GM18508 (cell line): ENCODE measurements around the gene POLR3B.

ENCODE experiments used
- ATAC-seq: cut with Tn5 transposase; IDR thresholded peaks from one replicate; pipeline ENCODE4 v1.9.1; 2021; ENCODE audit warnings: moderate number of reproducible peaks; ENCODE audit not compliant: insufficient read depth, unreplicated experiment

POLR3B gene

DNA sequence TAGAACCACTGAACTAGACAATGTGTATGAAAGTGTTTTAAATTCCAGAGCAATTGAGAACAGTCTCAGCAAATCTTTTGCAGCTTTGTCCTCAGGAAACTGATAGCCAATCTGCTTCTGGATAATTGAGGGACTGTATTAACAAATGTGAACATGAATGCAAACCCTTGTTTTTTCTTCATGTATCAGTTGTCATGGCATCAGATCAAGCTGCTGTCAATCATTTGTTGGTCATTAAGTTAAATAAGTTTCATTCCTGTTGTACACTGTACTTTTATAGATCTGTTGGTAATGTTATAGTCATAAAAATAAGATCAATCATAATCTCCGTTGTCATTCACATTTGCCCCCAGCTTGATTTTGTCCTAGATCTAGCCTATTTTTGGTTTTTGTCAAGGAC, 159.8 kb downstream of the POLR3B start:
- ATAC-seq: no peak

DNA sequence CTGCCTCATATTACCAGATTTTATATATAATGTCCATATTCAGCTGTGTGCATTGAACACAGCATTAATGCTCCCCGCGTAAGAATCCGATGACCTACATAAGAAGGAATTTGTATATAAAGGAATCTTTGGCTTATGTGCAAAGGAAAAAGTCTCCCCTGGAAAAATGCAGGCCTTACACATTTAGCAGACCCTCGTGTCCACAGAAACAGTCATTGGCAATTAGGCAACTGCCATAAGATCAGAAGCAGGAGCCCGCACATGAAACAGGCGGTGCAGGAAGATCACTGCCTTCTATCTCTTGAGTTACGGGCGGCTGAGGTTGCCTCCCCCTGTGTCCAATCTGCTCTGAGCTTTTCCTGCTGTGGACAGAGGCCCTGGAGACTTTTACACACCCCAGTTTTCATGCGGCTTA, 162.1 kb downstream of the POLR3B start:
- no peak for ATAC-seq

DNA sequence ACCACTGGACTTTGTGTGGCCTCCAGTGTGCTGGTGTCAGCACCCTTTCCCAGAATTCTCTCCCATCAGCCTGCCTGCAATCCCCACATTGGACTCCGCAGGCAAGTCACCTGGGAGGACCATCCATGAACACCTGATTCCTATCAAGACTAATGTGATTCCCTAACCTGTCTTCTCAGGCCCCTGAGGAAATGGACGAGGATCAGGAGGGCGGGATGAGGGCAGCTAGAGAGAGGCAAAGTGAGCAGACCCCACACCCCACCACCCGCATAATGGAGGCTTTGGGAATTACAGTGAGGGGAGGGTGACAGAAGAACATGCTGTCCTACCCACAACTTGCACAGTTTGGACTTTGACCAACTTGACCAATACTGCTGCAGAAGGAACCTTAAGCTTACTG, 164.4 kb downstream of the POLR3B start:
- no peak for ATAC-seq

DNA sequence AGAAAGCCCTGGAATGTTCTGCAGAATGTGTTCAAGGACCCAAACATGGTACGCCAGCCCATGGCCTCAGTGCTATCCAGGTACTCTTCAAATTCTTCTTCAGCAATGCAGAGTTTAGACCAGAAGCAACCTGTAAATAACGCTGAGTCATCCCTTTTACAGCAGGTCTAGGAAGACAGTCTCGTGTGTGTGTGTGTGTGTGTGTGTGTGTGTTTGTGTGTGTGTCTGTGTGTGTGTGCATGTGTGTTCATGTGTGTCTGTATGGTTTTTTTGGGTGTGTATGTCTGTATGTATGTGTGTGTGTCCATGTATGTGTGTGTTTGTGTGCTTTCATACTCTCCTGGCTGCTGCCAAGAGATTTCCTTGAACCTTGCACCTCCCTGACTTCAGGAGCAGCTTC, 165.2 kb downstream of the POLR3B start:
- no peak for ATAC-seq

DNA sequence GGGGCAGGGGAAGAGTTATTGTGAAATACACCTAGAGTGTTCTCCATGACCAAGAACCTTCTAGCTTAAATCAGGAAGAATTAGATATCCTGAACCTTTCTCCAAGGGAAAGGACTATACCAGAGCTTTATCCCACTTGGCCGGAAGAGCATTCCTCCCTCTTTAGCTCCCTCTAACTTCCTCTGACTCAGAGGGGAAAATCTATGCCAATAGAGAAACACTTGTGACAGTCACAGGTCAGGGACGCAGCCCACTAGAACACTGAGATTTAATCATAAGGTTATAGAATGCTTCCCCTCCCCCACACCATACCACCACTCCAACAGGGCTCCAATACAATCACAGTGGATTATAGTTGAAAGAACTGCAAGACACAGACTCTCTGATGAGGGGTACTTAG, 169.8 kb downstream of the POLR3B start:
- no peak for ATAC-seq

DNA sequence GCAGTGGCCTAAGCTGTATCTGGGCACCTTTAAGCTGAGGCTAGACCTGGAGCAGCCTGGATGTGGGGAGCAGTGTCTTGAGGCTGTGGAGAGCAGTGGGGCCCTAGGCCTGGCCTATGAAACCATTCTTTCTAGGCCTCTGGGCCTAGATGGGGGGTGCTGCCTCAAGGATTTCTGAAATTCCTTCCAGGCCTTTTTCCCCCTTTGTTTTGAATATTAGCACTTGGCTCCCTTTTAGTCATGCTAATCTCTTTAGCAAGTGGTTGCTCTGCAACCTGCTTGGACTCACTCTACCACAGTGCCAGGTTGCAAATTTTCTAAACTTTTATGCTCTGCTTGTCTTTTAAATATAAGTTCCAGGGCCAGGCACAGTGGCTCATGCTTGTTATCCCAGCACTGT, 183.7 kb downstream of the POLR3B start:
- ATAC-seq: no peak

DNA sequence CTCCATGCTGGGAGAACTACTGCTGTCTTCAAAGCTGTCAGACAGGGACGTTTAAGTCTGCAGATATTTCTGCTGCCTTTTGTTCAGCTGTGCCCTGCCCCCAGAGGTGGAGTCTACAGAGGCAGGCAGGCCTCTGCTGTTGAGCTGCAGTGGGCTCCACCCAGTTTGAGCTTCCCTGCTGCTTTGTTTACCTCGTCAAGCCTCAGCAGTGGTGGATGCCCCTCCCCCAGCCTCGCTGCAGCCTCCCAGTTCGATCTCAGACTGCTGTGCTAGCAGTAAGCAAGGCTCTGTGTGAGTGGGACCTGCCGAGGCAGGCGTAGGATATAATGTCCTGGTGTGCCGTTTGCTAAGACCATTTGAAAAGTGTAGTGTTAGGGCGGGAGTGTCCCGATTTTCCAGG, 193.9 kb downstream of the POLR3B start:
- no peak for ATAC-seq

DNA sequence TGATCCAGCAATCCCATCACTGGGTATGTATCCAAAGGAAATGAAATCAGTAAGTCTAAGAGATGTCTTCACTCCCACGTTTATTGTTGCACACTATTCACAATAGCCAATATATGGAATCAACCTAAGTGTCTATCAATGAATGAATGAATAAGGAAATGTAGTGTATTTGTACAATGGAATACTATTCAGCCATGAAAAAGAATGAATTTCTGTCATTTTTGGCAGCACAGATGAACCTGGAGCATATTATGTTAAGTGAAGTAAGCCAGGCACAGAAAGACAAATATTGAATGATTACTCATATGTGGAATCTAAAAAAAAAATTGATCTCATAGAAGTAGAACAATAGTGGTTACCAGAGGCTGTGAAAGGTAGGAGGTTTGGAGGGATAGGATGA, 194.7 kb downstream of the POLR3B start:
- ATAC-seq: no peak
